HG02678 (cell line): Measurements from ENCODE around the gene LGALS4.
"Not testable (repeated sequence)": the region's sequence is repeated elsewhere in the genome, so short reads cannot be mapped to it uniquely, and the experiment has no call there.

Experiments used
- ATAC-seq: cut with Tn5 transposase; IDR thresholded peaks from one replicate; pipeline ENCODE4 v1.9.1; 2021; ENCODE audit warnings: mild to moderate bottlenecking, moderate library complexity; ENCODE audit not compliant: unreplicated experiment

LGALS4 gene

GRCh38 chr19:38812841-38813320 is at the start of gene LGALS4:
Gene LGALS4 (minus strand): TSS chr19:38812945. CDS start chr19:38812886, 59 bp downstream.
- ATAC-seq: no peak

- ATAC-seq: no peak
Observed at GRCh38 chr19:38861368-38861767, 48.6 kb upstream of the LGALS4 start.

- not testable (repeated sequence) for ATAC-seq
Observed at GRCh38 chr19:38859631-38860204, 47.0 kb upstream of the LGALS4 start.

- ATAC-seq: no peak
Observed at GRCh38 chr19:38856813-38857212, 44.1 kb upstream of the LGALS4 start.

GRCh38 chr19:38855751-38856150 is 43.0 kb upstream of the LGALS4 start:
- ATAC-seq: not testable (repeated sequence)

- ATAC-seq: not testable (repeated sequence)
Observed at GRCh38 chr19:38854961-38855360, 42.2 kb upstream of the LGALS4 start.

GRCh38 chr19:38853214-38853613 is 40.5 kb upstream of the LGALS4 start:
- no peak for ATAC-seq

- ATAC-seq: no peak
Observed at GRCh38 chr19:38852231-38853044, 39.7 kb upstream of the LGALS4 start.

- ATAC-seq: peak; percentile 27
Observed at GRCh38 chr19:38851622-38852230, 39.0 kb upstream of the LGALS4 start.

GRCh38 chr19:38850976-38851621 is 38.4 kb upstream of the LGALS4 start:
- no peak for ATAC-seq

- peak; percentile 62 for ATAC-seq
Observed at GRCh38 chr19:38850436-38850975, 37.8 kb upstream of the LGALS4 start.

- peak; percentile 56 for ATAC-seq
Observed at GRCh38 chr19:38849860-38850435, 37.2 kb upstream of the LGALS4 start, which contains the start of gene HNRNPL. Gene HNRNPL (minus strand): TSS chr19:38849986. CDS start chr19:38849966, 20 bp downstream.

- ATAC-seq: peak; percentile 23
Observed at GRCh38 chr19:38849147-38849859, 36.6 kb upstream of the LGALS4 start.

GRCh38 chr19:38848299-38849146 is 35.8 kb upstream of the LGALS4 start:
- ATAC-seq: no peak

- no peak for ATAC-seq
Observed at GRCh38 chr19:38846097-38846496, 33.4 kb upstream of the LGALS4 start.

GRCh38 chr19:38845374-38846024 is 32.8 kb upstream of the LGALS4 start:
- ATAC-seq: no peak

- no peak for ATAC-seq
Observed at GRCh38 chr19:38844093-38844686, 31.4 kb upstream of the LGALS4 start.

- no peak for ATAC-seq
Observed at GRCh38 chr19:38843175-38843758, 30.5 kb upstream of the LGALS4 start.
